Hepatocyte (in vitro differentiated cells): ENCODE results near the gene ATP1B2. TPM values are rescaled to one million over a fixed set of nuclear protein-coding genes. Genes with fewer than 3 reads are reported as not detected.

Experiments
- DNase-seq: peaks from one replicate; pipeline ENCODE4 v3.0.0-alpha.2; 2016; ENCODE audit warnings: low spot score
- H2AFZ ChIP-seq: fragments of 200-600 bp; sonication (generic); 2 replicates; pipeline ENCODE4 v1.6.0; 2016; ENCODE audit warnings: antibody characterized with exemption, mild to moderate bottlenecking
- H3K27ac ChIP-seq: fragments of 200-600 bp; sonication (generic); 2 replicates; pipeline ENCODE4 v1.5.1; 2016; ENCODE audit warnings: mild to moderate bottlenecking
- H3K27me3 ChIP-seq: fragments of 200-600 bp; sonication (generic); 2 replicates; pipeline ENCODE4 v1.6.1; 2016
- H3K36me3 ChIP-seq: fragments of 200-600 bp; sonication (generic); replicated peaks from 2 replicates; pipeline ENCODE4 v1.5.1; 2016; ENCODE audit warnings: low read depth; ENCODE audit not compliant: insufficient read depth
- H3K4me1 ChIP-seq: fragments of 200-600 bp; sonication (generic); 2 replicates; pipeline ENCODE4 v1.5.1; 2016; ENCODE audit warnings: mild to moderate bottlenecking, moderate library complexity; ENCODE audit not compliant: insufficient read depth
- H3K4me2 ChIP-seq: fragments of 200-600 bp; sonication (generic); 2 replicates; pipeline ENCODE4 v1.6.0; 2016
- H3K4me3 ChIP-seq: fragments of 200-600 bp; sonication (generic); 2 replicates; pipeline ENCODE4 v1.5.1; 2016; ENCODE audit warnings: mild to moderate bottlenecking
- H3K79me2 ChIP-seq: fragments of 200-600 bp; sonication (generic); 2 replicates; pipeline ENCODE4 v1.6.0; 2017; ENCODE audit warnings: mild to moderate bottlenecking
- H3K9me2 ChIP-seq: fragments of 200-600 bp; sonication (generic); replicated peaks from 2 replicates; pipeline ENCODE4 v1.6.0; 2017; ENCODE audit warnings: mild to moderate bottlenecking; ENCODE audit not compliant: insufficient read depth
- H3K9me3 ChIP-seq: fragments of 200-600 bp; sonication (generic); 2 replicates; pipeline ENCODE4 v1.5.1; 2016; ENCODE audit warnings: low read depth, mild to moderate bottlenecking
- H4K20me1 ChIP-seq: fragments of 200-600 bp; sonication (generic); 2 replicates; pipeline ENCODE4 v1.6.0; 2016; ENCODE audit warnings: mild to moderate bottlenecking; ENCODE audit not compliant: insufficient read depth, poor library complexity, severe bottlenecking
- EZH2 ChIP-seq: fragments of 200-600 bp; sonication (generic); IDR thresholded peaks from 2 replicates; pipeline ENCODE4 v1.6.1; 2016; ENCODE audit warnings: antibody characterized with exemption, mild to moderate bottlenecking, borderline replicate concordance
- EZH2phosphoT487 ChIP-seq: fragments of 200-600 bp; sonication (generic); IDR thresholded peaks from one replicate; pipeline ENCODE4 v1.6.1; 2018; ENCODE audit warnings: antibody characterized with exemption, mild to moderate bottlenecking, low read depth, moderate library complexity; ENCODE audit not compliant: unreplicated experiment, severe bottlenecking
- WGBS: methylation state at CpG from one replicate; pipeline ENCODE4 v1.1.6; 2016; ENCODE audit warnings: low lambda C conversion rate; ENCODE audit errors: missing lambda C conversion rate; 5-methylcytosine and 5-hydroxymethylcytosine counted together
- polyA plus RNA-seq: library from polyadenylated mRNA; unstranded; fragments of >200 nt; fragmentation: Nextera tagmentation; extraction: Ambion mirVana; gene quantifications from 2 replicates; pipeline ENCODE4 v1.2.1, GENCODE V29; 2016
- total RNA-seq: library from RNA; depleted of rRNA; stranded (reverse); fragments of >200 nt; gene quantifications from 2 replicates; pipeline ENCODE4 v1.2.3, GENCODE V29; 2014
- TF ChIP-seq, protein P1 (sequence below): fragments of 200-600 bp; sonication (generic); IDR thresholded peaks from 2 replicates; pipeline ENCODE4 v1.5.1; 2016; ENCODE audit warnings: antibody characterized with exemption, mild to moderate bottlenecking; ENCODE audit not compliant: poor library complexity

Gene ATP1B2
- total and polyA plus RNA-seq, 2 experiments from 2014 or later = 0.23 to 2.5 TPM

DNA sequence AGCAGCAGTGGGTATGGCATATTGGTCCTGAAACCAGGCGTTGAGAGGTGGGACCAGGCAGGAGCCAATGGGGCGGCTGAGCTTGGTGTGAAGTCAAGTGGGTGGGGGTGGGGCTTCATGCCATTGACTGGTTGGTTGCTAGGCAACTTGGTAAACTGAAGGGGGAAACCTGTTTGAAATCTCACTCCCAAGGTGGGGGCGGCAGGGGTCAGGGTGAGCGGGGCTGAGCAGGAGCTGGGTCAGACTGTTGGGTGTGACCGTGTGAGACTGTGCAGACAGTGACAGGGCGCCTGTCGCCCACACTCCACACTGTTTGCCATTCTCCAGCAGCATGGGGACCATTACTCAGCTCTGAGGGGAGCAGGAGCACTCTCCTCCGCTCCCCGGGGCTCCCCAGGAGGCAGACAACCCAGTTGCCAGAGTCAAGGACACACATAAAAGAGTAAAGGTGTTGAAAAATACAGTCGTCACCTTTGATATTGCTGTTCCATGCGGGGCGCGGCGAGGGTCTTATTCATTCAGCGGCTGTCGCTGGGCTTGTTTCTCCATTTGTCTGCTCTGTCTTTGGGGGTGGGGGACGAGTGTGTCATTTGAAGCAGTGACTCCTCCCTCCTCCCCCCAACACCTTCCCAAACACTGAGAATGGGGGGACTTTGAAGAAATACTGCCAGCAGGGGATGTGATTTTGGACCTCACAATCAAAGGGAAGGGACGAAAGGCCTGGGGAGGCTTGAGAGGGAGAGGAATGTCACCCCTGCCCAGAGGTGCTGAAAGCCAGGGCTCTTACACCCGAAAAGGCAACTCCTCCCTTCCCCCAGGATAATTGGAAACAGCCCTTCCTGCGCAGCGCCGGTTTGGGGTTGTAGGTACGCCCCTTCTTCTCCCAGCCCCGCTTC is 53.1 kb downstream of the ATP1B2 start:
- H3K4me3 ChIP-seq = no peak overlapping the region
- H4K20me1 ChIP-seq = no peaks in the 10 kb centered on the region
- TF ChIP-seq, protein P1, sequence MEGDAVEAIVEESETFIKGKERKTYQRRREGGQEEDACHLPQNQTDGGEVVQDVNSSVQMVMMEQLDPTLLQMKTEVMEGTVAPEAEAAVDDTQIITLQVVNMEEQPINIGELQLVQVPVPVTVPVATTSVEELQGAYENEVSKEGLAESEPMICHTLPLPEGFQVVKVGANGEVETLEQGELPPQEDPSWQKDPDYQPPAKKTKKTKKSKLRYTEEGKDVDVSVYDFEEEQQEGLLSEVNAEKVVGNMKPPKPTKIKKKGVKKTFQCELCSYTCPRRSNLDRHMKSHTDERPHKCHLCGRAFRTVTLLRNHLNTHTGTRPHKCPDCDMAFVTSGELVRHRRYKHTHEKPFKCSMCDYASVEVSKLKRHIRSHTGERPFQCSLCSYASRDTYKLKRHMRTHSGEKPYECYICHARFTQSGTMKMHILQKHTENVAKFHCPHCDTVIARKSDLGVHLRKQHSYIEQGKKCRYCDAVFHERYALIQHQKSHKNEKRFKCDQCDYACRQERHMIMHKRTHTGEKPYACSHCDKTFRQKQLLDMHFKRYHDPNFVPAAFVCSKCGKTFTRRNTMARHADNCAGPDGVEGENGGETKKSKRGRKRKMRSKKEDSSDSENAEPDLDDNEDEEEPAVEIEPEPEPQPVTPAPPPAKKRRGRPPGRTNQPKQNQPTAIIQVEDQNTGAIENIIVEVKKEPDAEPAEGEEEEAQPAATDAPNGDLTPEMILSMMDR = no peak
- TF ChIP-seq EZH2phosphoT487 (no peak), EZH2 (no peak)
- H3K79me2 ChIP-seq = peaks cover 6% of the 10 kb centered on the region
- no peak overlapping the region for H2AFZ ChIP-seq
- DNase-seq = peak; percentile 90
- H3K27ac ChIP-seq = peak overlapping the region; percentile 67
- H3K9me2 ChIP-seq = no peaks in the 10 kb centered on the region
- no peaks in the 10 kb centered on the region for H3K36me3 ChIP-seq
- peaks cover 22% of the 10 kb centered on the region for H3K4me1 ChIP-seq
- H3K4me2 ChIP-seq = peak overlapping the region; percentile 95
- peaks cover 16% of the 10 kb centered on the region for H3K27me3 ChIP-seq
- H3K9me3 ChIP-seq = no peaks in the 10 kb centered on the region
- 16% methylated on average over 24 of the region's 24 CpGs for WGBS

DNA sequence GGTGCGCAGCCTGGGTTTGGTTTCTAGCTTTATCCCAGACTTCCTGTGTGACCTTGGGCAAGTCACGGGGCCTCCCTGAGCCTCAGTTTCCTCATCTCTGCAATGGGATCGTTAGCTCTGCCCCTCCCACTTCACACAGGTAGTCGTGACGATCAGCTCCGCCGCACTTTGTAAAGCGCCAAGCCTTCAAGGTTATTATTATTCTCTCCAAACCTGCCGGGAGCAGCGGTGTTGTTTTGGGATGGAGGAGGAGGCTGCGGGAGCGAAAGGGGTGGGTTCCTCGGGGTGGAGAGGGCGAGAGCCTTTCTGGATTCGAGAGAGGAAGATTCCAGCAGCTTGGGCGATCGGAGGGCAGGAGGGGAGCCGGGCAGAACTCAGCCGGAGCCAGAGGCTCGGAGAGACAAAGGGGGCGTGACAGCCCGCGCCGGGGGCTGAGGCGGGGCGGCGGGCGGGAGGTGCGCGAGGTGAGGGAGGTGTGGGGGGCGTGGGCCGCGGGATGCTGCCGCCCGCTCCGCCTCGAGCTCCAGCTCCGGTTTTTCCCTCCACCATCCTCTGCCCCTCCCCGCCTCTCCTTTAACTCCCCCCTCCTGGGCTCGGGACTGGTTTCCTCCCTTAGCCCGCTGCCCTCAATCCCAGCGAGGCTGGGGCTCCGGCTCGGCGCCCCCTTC is 54.0 kb downstream of the ATP1B2 start, which contains the start of gene EFNB3:
TSS of gene EFNB3 (plus strand) at position 602 of the 668 bp plus-strand sequence. CDS start 397 bp downstream, outside the sequence.
- peak within 1 kb of the TSS; percentile 77 for H2AFZ ChIP-seq
- peak within 1 kb of the TSS; percentile 95 for H3K4me2 ChIP-seq
- 3% methylated on average over 13 of the region's 45 CpGs for WGBS
- peaks cover 22% of the 10 kb centered on the region for H3K4me1 ChIP-seq
- H3K9me3 ChIP-seq = no peaks in the 10 kb centered on the region
- DNase-seq = peak; percentile 80
- TF ChIP-seq EZH2 (no peak), EZH2phosphoT487 (no peak)
- TF ChIP-seq, protein P1 = no peak
- H3K27me3 ChIP-seq = peaks cover 16% of the 10 kb centered on the region
- H4K20me1 ChIP-seq = no peaks in the 10 kb centered on the region
- H3K36me3 ChIP-seq = no peaks in the 10 kb centered on the region
- peak within 1 kb of the TSS; percentile 94 for H3K4me3 ChIP-seq
- H3K9me2 ChIP-seq = no peaks in the 10 kb centered on the region
- H3K79me2 ChIP-seq = peaks cover 6% of the 10 kb centered on the region
- H3K27ac ChIP-seq = peak within 1 kb of the TSS; percentile 67

DNA sequence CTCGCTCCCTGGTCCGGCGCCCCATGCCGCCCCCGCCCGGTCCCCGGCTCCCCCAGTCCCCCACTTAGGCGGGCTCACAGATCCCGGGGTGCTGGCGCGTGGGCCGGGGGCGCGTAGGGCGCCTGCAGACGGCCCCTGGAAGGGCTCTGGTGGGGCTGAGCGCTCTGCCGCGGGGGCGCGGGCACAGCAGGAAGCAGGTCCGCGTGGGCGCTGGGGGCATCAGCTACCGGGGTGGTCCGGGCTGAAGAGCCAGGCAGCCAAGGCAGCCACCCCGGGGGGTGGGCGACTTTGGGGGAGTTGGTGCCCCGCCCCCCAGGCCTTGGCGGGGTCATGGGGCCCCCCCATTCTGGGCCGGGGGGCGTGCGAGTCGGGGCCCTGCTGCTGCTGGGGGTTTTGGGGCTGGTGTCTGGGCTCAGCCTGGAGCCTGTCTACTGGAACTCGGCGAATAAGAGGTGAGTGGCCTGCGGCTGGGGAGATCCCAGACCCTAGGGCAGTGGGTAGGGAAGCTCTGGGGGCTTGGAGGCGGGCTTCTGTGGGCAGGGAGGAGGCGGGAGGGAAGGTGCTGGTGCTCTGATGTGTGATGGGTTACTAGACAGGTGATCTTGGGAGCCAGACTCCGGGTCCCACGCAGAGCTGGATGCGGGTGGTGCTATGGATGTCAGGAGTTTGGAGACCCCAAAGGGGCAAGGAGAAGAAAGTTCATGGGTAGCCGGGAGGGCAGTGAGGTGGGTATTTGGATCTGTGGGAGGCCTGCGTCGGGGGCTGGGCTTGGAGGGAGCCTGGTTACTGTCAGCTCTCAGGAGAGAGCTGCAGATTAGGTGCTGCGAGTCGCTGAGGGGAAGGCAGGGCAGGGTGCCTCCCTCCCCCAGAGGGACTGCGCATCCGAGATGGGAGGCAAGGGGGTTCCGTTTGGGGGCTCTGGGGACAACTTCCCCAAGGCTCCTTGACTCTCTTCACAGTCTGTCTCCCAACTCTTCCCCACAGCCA is 54.8 kb downstream of the ATP1B2 start:
- no peaks in the 10 kb centered on the region for H3K9me3 ChIP-seq
- TF ChIP-seq EZH2phosphoT487 (no peak), EZH2 (no peak)
- TF ChIP-seq, protein P1 = no peak
- H3K36me3 ChIP-seq = no peaks in the 10 kb centered on the region
- peaks cover 6% of the 10 kb centered on the region for H3K79me2 ChIP-seq
- peaks cover 22% of the 10 kb centered on the region for H3K4me1 ChIP-seq
- no peaks in the 10 kb centered on the region for H4K20me1 ChIP-seq
- peak overlapping the region; percentile 94 for H3K4me3 ChIP-seq
- no peak for DNase-seq
- H3K27ac ChIP-seq = no peak overlapping the region
- WGBS = 5% methylated on average over 21 of the region's 50 CpGs
- H3K27me3 ChIP-seq = peaks cover 16% of the 10 kb centered on the region
- H3K9me2 ChIP-seq = no peaks in the 10 kb centered on the region
- H2AFZ ChIP-seq = peak overlapping the region; percentile 77
- H3K4me2 ChIP-seq = peak overlapping the region; percentile 95
